ENCODE data around the gene FAM118B.
A peak's percentile ranks its signal among the peaks of the same experiment; 100 is the strongest.

FAM118B gene

DNA sequence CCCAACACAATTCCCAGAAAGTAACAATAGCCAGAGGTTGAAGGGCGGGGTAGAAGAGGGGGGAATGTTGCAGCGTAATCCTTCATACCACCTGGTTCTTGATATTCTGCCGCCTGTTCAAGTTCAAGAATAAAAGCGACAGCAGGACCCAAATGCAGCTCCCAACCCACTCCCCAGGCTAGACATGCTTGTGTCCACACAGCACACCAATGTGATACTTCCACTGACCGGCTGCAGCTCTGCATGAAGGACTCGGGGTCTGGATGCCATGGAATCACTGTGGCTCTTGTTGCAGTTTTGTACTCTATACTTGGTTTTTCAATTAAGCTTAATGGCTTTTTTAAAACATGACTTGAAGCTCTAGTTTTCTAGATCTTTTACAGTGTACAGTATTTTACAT, 50.6 kb downstream of the FAM118B start:
- ATAC-seq (no peak), DNase-seq (no peak)
- H3K4me3 Mint-ChIP-seq: no peak overlapping the region
- peaks cover 10% of the 10 kb centered on the region for H3K4me1 Mint-ChIP-seq
- no peaks in the 10 kb centered on the region for H3K27me3 Mint-ChIP-seq
- no peaks in the 10 kb centered on the region for H3K9me3 Mint-ChIP-seq
- no peak overlapping the region for H3K27ac Mint-ChIP-seq
- H3K36me3 Mint-ChIP-seq (ENCODE audit: low read depth): peaks cover 56% of the 10 kb centered on the region

DNA sequence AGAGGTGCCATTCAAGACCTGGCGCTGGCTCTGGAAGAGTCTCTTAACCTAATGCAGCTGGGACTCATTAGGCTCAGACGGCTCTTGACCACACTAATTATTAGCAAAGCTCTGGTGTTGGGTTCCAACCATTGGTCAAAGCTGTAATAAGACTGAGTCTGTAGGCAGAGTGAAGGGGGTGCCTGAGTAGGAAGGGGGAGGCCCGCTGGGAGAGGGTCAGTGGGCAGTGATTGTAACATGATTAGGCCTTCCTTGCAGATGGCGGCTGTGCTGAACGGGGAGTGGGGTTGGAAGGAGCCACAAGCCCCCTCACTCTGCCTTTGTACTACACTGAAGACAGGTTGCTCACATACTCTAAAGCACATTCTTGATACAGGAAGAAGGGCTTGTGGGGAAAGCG, 51.9 kb downstream of the FAM118B start:
- no peaks in the 10 kb centered on the region for H3K9me3 Mint-ChIP-seq
- H3K4me3 Mint-ChIP-seq: no peak overlapping the region
- DNase-seq (no peak), ATAC-seq (no peak)
- no peaks in the 10 kb centered on the region for H3K27me3 Mint-ChIP-seq
- peaks cover 64% of the 10 kb centered on the region for H3K36me3 Mint-ChIP-seq (ENCODE audit: low read depth)
- H3K4me1 Mint-ChIP-seq: peaks cover 19% of the 10 kb centered on the region
- H3K27ac Mint-ChIP-seq: peak overlapping the region; percentile 70

DNA sequence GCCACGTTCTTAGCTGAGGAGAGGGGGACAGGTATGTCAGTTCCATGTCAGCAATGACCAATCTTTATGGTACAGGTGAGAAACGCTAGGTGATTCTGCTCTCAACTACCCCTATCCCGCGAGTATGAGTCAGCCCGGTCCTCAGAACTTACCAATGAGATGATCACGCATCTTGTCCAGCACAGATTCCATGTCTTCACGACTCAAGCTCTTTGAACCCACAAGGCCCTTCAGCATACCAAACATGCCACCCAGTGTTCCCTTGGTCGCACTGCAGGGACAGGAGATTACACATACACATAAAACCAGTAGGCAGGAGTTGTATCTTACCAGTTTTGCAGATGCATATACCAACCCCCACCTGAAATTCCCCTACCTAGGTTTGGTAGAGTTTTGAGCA, 54.2 kb downstream of the FAM118B start:
- Mint-ChIP-seq H3K9me3 (no peaks in the 10 kb centered on the region), H3K4me1 (peaks cover 35% of the 10 kb centered on the region), H3K27ac (peak overlapping the region; percentile 50), H3K4me3 (no peak overlapping the region), H3K36me3 (ENCODE audit: low read depth) (peaks cover 58% of the 10 kb centered on the region), H3K27me3 (no peaks in the 10 kb centered on the region)
- no peak for ATAC-seq
- no peak for DNase-seq

DNA sequence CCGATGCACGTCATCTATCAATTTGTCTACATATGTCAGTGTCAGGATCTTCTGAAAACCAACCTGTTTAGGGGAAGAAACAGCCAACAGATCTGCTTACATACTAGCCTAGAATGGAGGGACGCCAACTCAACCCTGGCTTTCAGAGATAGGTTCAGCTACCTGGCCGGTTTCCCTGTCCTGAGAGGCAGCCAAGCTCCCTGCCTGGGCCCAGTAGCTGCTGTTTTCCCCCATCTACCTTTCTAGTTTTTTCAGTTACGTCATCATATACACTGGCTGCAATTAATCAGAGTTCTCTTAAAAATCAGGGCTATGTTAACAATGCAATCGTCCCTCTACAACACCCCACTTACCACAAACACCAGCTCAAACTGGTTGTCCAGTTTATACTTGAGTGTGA, 56.1 kb downstream of the FAM118B start:
- ATAC-seq (no peak), DNase-seq (no peak)
- no peaks in the 10 kb centered on the region for H3K9me3 Mint-ChIP-seq
- H3K4me3 Mint-ChIP-seq: peak overlapping the region; percentile 97
- H3K36me3 Mint-ChIP-seq (ENCODE audit: low read depth): peaks cover 61% of the 10 kb centered on the region
- H3K27me3 Mint-ChIP-seq: no peaks in the 10 kb centered on the region
- peak overlapping the region; percentile 94 for H3K27ac Mint-ChIP-seq
- peaks cover 38% of the 10 kb centered on the region for H3K4me1 Mint-ChIP-seq

DNA sequence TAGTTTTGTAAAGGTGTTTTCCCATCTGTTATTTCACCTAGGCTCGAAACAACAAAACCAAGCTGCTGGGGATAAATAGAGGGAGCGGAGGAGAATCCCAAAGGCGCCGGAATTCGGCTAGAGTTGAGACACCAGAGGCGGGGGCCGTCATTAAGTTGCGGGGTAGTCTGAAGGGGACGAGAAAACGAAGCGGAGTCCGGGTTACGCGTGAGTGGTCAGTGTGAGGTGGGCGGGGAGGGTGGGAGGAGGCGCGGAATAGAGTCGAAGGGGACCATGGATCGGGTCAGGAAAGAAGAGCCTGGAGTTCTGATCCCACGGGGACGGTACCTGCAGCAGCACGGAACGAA, 56.8 kb downstream of the FAM118B start:
- Mint-ChIP-seq H3K4me3 (peak overlapping the region; percentile 97), H3K27me3 (no peaks in the 10 kb centered on the region), H3K9me3 (no peaks in the 10 kb centered on the region), H3K4me1 (peaks cover 38% of the 10 kb centered on the region), H3K27ac (peak overlapping the region; percentile 94), H3K36me3 (ENCODE audit: low read depth) (peaks cover 58% of the 10 kb centered on the region)
- DNase-seq (no peak), ATAC-seq (no peak)

DNA sequence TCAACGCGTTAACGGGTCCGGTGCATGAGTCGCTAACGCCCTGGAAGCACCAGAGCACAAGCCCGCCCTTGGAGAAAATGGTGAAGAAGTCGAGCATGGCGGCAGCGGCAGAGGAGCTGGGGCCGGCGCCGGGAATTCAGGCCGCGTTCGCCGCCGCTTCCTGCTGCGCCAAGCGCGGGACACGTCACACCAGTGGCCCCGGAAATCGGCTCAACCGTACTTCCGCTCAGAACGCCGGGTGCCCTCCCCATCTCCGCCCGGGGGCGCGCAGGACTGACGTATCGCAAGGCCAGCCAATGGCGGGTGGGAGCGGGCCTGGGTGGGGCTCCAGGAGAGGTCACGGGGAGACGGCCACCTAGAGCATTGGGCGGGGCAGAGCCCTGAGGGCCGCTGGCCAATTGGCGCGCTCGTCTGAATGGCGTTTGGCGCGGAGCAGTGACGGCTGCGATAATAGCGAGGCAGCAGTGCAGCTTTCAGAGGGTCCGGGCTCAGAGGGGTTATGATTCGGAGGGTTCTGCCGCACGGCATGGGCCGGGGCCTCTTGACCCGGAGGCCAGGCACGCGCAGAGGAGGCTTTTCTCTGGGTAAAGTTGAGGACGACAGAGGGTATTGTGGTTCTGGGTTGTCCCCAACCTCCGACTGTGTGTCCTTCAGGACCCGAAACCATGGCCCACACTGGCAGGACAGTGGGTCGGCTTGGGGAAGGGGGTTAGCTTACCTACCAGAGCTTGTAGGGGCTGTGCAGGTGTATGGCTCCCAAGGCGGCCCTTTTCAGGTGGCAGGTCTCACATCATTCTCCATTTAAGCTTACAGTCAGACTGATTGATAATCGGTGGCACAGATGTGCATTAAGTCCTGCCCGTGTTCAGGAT, 57.4 kb downstream of the FAM118B start, which contains the start of the genes FOXRED1 and SRPRA:
FOXRED1 (plus strand) TSS at position 447 of the 872 bp plus-strand sequence; CDS start at position 500, 53 bp downstream.
SRPRA (minus strand) TSS at position 188 of the 872 bp plus-strand sequence; CDS start at position 97, 91 bp downstream.
- ATAC-seq (peak; percentile 99), DNase-seq (peak; percentile 99)
- Mint-ChIP-seq H3K9me3 (no peaks in the 10 kb centered on the region), H3K36me3 (ENCODE audit: low read depth) (peaks cover 53% of the 10 kb centered on the region), H3K4me1 (peaks cover 38% of the 10 kb centered on the region), H3K27me3 (no peaks in the 10 kb centered on the region), H3K27ac (peak within 1 kb of the TSS; percentile 94), H3K4me3 (peak within 1 kb of the TSS; percentile 97)

DNA sequence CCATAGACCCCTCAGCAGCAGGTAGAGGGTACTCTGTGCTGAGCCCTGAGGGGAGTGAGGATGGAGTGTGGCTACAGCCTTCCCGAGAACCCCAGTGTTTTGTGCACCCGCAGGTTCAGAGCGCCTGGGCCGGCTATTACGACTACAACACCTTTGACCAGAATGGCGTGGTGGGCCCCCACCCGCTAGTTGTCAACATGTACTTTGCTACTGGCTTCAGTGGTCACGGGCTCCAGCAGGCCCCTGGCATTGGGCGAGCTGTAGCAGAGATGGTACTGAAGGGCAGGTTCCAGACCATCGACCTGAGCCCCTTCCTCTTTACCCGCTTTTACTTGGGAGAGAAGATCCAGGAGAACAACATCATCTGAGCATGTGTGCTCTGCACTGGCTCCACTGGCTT, 65.7 kb downstream of the FAM118B start:
- H3K4me1 Mint-ChIP-seq: peaks cover 19% of the 10 kb centered on the region
- no peak overlapping the region for H3K27ac Mint-ChIP-seq
- H3K36me3 Mint-ChIP-seq (ENCODE audit: low read depth): peaks cover 36% of the 10 kb centered on the region
- no peaks in the 10 kb centered on the region for H3K9me3 Mint-ChIP-seq
- no peak for DNase-seq
- H3K4me3 Mint-ChIP-seq: no peak overlapping the region
- no peak for ATAC-seq
- H3K27me3 Mint-ChIP-seq: no peaks in the 10 kb centered on the region

DNA sequence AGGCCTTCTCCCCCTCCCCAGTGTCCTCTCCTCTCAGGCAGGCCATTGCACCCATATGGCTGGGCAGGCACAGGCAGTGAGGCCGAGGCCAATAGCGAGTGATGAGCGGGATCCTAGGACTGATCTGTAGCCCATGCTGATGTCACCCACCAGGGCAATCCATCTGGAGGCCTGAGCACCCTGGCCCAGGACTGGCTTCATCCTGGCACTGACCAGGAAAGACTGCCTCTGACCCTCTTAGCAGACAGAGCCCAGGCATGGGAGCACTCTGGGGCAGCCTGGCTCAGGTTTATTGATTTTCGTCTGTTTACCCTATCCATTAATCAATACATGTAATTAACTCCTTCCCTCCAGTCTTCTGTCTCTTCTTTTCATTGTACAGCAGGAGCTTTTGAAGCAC, 66.2 kb downstream of the FAM118B start:
- Mint-ChIP-seq H3K27me3 (no peaks in the 10 kb centered on the region), H3K4me1 (peaks cover 23% of the 10 kb centered on the region), H3K9me3 (no peaks in the 10 kb centered on the region), H3K27ac (no peak overlapping the region), H3K36me3 (ENCODE audit: low read depth) (peaks cover 32% of the 10 kb centered on the region), H3K4me3 (no peak overlapping the region)
- DNase-seq: no peak
- ATAC-seq: no peak

DNA sequence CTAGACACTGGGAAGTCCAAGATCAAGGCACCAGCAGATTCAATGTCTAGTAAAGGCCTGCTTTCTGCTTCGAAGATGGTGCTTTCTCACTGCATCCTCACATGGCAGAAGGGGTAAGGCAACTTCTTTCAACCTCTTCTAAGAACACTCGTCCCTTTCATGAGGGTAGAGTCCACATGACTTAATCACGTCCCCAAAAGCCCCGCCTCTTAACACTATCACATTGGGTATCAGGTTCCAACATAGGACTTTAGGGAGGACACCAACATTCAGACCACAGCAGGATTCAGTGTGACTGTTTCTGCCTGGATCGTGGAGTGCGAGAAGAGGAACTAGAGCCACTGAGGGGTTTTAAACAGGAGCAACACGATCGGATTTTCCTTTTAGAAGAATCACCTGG, 67.6 kb downstream of the FAM118B start:
- H3K4me3 Mint-ChIP-seq: no peak overlapping the region
- peaks cover 31% of the 10 kb centered on the region for H3K4me1 Mint-ChIP-seq
- DNase-seq (no peak), ATAC-seq (no peak)
- H3K9me3 Mint-ChIP-seq: no peaks in the 10 kb centered on the region
- H3K36me3 Mint-ChIP-seq (ENCODE audit: low read depth): peaks cover 26% of the 10 kb centered on the region
- H3K27ac Mint-ChIP-seq: peak overlapping the region; percentile 65
- no peaks in the 10 kb centered on the region for H3K27me3 Mint-ChIP-seq

DNA sequence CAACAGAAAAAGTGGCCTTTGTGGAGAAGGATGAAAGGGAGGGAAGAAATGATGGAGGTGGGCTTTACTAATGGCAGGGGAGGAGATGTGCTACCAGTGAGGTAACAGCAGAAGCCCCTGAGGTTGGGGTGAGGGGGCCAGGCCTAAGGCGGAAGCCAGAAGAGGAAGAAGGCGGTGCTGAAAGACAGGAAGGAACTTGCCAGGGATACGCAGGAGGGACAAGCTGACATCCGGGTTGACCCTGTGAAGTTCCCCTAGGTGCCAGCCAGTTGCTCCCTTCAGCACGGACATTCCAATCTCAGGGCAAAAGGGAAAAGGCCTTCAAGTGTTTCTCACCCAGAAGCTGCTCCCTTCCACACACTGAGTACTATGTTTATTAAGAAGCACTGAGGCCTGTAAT, 69.0 kb downstream of the FAM118B start:
- ATAC-seq (no peak), DNase-seq (no peak)
- Mint-ChIP-seq H3K4me3 (no peak overlapping the region), H3K36me3 (ENCODE audit: low read depth) (peaks cover 20% of the 10 kb centered on the region), H3K9me3 (no peaks in the 10 kb centered on the region), H3K4me1 (peaks cover 44% of the 10 kb centered on the region), H3K27ac (no peak overlapping the region), H3K27me3 (no peaks in the 10 kb centered on the region)

DNA sequence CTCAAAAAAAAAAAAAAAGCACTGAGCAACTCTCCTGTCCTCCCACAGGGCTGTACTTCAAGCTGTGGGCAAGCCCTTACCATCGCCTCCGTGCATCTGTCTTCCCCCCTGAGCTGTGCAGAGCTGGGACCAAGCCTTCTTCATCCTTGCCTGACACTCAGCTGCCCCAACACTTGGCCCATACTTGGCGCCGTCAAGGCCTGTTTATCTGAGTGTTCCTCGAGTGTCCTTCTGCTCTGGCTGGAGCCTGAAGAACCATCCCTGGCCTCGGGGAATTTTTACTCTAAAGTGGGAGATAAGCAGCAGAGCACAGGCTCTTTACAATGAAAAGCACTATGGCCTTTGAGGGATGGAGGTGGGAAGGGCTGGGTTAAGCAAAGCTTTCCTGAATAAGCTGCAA, 69.7 kb downstream of the FAM118B start:
- Mint-ChIP-seq H3K27me3 (no peaks in the 10 kb centered on the region), H3K4me1 (peaks cover 49% of the 10 kb centered on the region), H3K9me3 (no peaks in the 10 kb centered on the region), H3K4me3 (peak overlapping the region; percentile 83), H3K27ac (peak overlapping the region; percentile 32), H3K36me3 (ENCODE audit: low read depth) (peaks cover 15% of the 10 kb centered on the region)
- DNase-seq (no peak), ATAC-seq (no peak)

DNA sequence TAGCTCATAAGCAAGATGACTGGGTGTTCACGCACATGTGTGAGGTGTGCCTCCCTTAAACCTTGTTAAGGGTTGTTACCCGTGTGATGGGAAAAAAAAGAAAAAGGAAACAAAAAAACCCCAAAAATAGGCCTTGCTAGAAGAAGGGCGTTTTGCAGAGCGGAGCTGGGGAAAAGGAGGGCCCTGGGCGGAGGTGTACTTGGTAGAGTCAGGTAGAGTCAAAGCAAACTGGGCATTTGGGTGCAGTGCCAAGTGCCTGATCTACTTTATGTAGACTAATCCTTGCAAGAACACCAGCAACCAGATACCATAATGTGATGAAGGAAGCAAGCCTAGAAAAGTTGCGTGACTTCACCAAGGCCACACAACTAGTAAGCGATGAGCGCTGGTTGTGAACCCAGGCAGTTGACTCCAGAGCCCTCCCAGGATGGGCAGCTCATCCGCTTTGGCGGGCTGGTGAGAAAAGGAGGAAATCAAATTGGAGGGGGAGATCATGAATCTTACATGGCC, 70.1 kb downstream of the FAM118B start:
- H3K4me3 Mint-ChIP-seq: peak overlapping the region; percentile 83
- peaks cover 53% of the 10 kb centered on the region for H3K4me1 Mint-ChIP-seq
- H3K9me3 Mint-ChIP-seq: no peaks in the 10 kb centered on the region
- H3K27me3 Mint-ChIP-seq: no peaks in the 10 kb centered on the region
- no peak for DNase-seq
- peaks cover 14% of the 10 kb centered on the region for H3K36me3 Mint-ChIP-seq (ENCODE audit: low read depth)
- peak overlapping the region; percentile 88 for H3K27ac Mint-ChIP-seq
- ATAC-seq: no peak

DNA sequence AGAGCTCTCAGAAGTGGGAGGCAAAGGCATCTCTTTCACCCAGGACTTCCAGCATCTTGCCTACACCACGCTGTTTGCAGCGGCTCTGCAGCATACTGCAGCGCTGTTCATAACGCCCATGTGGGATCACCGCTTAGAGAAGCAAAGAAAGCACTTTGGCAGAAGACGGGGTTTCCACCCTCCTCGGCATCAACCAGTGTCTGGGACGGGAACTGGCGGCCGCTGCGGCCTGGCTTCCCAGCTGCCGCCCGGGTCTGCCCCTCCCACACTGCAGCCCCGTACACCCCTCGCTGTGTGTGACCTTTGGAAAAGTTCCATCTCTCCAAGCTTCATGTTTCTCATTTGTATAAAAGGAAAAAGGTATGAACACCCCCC, 70.8 kb downstream of the FAM118B start:
- DNase-seq: peak; percentile 38
- Mint-ChIP-seq H3K9me3 (no peaks in the 10 kb centered on the region), H3K36me3 (ENCODE audit: low read depth) (peaks cover 12% of the 10 kb centered on the region), H3K27me3 (no peaks in the 10 kb centered on the region), H3K27ac (peak overlapping the region; percentile 88), H3K4me1 (peaks cover 56% of the 10 kb centered on the region), H3K4me3 (peak overlapping the region; percentile 83)
- ATAC-seq: peak; percentile 35

DNA sequence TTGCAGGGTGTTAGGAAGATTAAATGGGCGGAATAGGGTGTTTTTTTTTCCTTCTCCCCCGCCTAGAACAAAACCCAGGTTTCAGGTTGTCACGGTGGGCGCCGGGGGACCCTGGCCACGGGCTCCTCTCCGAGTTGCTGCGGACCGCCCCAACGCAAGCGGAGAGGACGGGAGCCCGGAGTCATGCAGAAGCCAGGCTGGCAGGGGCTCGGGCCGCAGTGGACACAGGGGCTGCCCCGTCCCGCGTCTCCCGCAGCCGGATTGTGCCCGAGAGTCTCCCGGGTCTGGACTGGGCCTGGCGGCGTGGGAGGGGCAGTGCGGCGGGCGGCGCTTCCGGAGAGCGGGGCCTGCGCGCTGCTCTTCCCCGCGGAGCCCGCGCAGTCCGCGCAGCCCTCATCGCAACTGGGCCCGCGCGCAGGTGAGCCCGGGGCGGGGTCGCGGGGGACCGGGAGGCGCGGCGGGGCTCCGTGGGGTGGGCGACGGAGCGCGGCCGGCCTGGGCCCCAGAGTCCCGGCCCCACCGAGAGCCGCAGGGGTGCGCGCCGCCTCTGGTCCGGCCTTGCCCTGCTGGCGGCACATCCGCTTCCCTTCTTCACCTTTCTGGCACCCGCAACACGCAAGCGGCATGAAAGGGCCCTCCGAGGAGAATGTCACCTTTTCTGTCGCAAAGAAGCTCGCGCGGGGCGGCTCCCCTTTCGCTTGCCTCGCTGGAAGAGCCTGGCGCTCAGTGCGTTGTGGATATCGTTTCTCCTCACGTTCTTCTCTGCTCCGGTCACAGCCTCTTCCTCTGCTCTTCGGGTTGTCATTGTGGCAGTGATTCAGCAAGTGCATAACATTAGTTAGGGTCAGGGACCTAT, 71.4 kb downstream of the FAM118B start, which contains the start of gene TIRAP:
TIRAP (plus strand) TSS at position 358 of the 856 bp plus-strand sequence. CDS start 7,802 bp downstream, outside the sequence.
- peaks cover 7% of the 10 kb centered on the region for H3K36me3 Mint-ChIP-seq (ENCODE audit: low read depth)
- H3K9me3 Mint-ChIP-seq: no peaks in the 10 kb centered on the region
- DNase-seq (peak; percentile 55), ATAC-seq (peak; percentile 56)
- H3K4me1 Mint-ChIP-seq: peaks cover 56% of the 10 kb centered on the region
- no peaks in the 10 kb centered on the region for H3K27me3 Mint-ChIP-seq
- peak within 1 kb of the TSS; percentile 96 for H3K27ac Mint-ChIP-seq
- H3K4me3 Mint-ChIP-seq: peak within 1 kb of the TSS; percentile 98
